Psoas muscle (tissue), 8 donors: ENCODE data around the gene CTU2. TPM values are rescaled to one million over a fixed set of nuclear protein-coding genes. Genes with fewer than 3 reads are reported as not detected.
A peak's percentile ranks its signal among the peaks of the same experiment; 100 is the strongest.

Experiments used
- ATAC-seq, 4 donors: fragments of 200-7000 bp; cut with Tn5 transposase; one replicate each; pipeline ENCODE4 v1.9.1; 2020; ENCODE audit warnings: moderate library complexity in 3 of 4, mild to moderate bottlenecking in 2 of 4
- DNase-seq, 2 donors: peaks; one replicate each; pipeline ENCODE4 v3.0.0-alpha.2; 2020
- H3K27ac ChIP-seq: fragments of 200-600 bp; one replicate; pipeline ENCODE4 v1.8.0; 2022
- H3K27me3 ChIP-seq, 3 donors: fragments of 200-600 bp in 1 of 3; one replicate each; pipeline versions ENCODE4 v1.6.1 to v1.8.0; 2013 to 2022; ENCODE audit warnings: low read length in 2 of 3, mild to moderate bottlenecking in 2 of 3, moderate library complexity in 1 of 3; ENCODE audit not compliant: insufficient read depth in 3 of 3
- H3K36me3 ChIP-seq, 2 donors: fragments of 200-600 bp in 1 of 2; one replicate each; pipeline versions ENCODE4 v1.6.1 to v1.8.0; 2013 to 2022; ENCODE audit warnings: low read depth in 1 of 2, mild to moderate bottlenecking in 1 of 2, moderate library complexity in 1 of 2; ENCODE audit not compliant: insufficient read depth in 1 of 2
- H3K4me1 ChIP-seq: fragments of 200-600 bp; one replicate; pipeline ENCODE4 v1.8.0; 2022
- H3K4me3 ChIP-seq: fragments of 200-600 bp; one replicate; pipeline ENCODE4 v1.8.0; 2022; ENCODE audit warnings: mild to moderate bottlenecking
- H3K9me3 ChIP-seq: fragments of 200-600 bp; one replicate; pipeline ENCODE4 v1.8.0; 2022
- WGBS, 3 donors: extraction: QIAGEN DNeasy Blood & Tissue Kit; methylation state at CpG; one replicate each; pipeline versions ENCODE4 v1.1.6 to v1.1.7; 2013; 5-methylcytosine and 5-hydroxymethylcytosine counted together
- intact Hi-C, 2 donors: fragments of 100-400 bp; cut with DNase I; formaldehyde crosslinking; loops; one replicate each; pipeline versions ENCODE4 v1.11.0 to v1.14.2; 2022
- polyA plus RNA-seq, 3 donors: library from polyadenylated mRNA; stranded (reverse); fragments of 200-250 nt; gene quantifications; one replicate each; pipeline ENCODE4 v1.2.3, GENCODE V29; 2013
- total RNA-seq, 4 donors: library from RNA; stranded (reverse); fragmentation: NEBNext Ultra II Directional in 2 of 4; extraction: Animal tissue kit (Norgen Biotek cat#: 25700) in 2 of 4; gene quantifications; one replicate each; pipeline versions ENCODE4 v1.2.1 to v1.2.4, GENCODE V29; 2021 to 2023
- TF ChIP-seq, protein P1 (sequence below): fragments of 200-600 bp; IDR thresholded peaks from one replicate; pipeline ENCODE4 v1.8.0; 2022; ENCODE audit warnings: antibody characterized with exemption
- donor health status: healthy with polysubstance abuse.
- donor health status: DM: no; HTN: no; CAD: no; lungs with moderate emphysema.
- donor health status: Bipolar disorder and iron deficiency.
- donor health status: healthy.
- donor health status: DM: yes; HTN: yes; CAD: no.
- donor health status: DM: no; HTN: no; CAD: no.
- donor health status: DM: no; HTN: no; CAD: no.
- donor health status: DM: yes; HTN: yes; CAD: no.

The CTU2 gene
- total and polyA plus RNA-seq, 7 donors: 12.4 to 24.1 (median 20.2) TPM

DNA sequence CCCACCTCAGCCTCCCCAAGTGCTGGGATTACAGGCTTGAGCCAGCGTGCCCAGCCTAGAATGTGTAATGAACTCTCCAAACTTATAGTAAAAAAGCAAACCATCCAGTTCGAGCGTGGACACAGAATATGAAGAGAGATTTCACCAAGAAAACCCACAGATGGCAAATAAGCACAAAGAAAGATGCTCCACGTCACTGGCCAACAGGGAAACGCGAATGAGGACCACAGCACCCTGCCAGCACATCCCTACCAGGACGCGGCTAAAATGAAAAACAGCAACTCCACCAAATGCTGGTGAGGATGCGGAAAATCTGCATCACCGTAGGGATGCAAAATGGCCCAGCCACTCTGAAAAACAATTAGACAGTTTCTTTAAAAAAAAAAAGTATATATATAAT is 44.8 kb upstream of the CTU2 start:
- no peaks in the 10 kb centered on the region for H3K9me3 ChIP-seq
- TF ChIP-seq, protein P1, sequence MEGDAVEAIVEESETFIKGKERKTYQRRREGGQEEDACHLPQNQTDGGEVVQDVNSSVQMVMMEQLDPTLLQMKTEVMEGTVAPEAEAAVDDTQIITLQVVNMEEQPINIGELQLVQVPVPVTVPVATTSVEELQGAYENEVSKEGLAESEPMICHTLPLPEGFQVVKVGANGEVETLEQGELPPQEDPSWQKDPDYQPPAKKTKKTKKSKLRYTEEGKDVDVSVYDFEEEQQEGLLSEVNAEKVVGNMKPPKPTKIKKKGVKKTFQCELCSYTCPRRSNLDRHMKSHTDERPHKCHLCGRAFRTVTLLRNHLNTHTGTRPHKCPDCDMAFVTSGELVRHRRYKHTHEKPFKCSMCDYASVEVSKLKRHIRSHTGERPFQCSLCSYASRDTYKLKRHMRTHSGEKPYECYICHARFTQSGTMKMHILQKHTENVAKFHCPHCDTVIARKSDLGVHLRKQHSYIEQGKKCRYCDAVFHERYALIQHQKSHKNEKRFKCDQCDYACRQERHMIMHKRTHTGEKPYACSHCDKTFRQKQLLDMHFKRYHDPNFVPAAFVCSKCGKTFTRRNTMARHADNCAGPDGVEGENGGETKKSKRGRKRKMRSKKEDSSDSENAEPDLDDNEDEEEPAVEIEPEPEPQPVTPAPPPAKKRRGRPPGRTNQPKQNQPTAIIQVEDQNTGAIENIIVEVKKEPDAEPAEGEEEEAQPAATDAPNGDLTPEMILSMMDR: no peak
- no peak overlapping the region for H3K4me3 ChIP-seq
- WGBS, 3 donors: 74 to 83% (median 74%) methylated on average over 10 of the region's 10 CpGs
- no peak for ATAC-seq
- H3K36me3 ChIP-seq: peaks cover 0 to 5% of the 10 kb centered on the region in 2 donors
- peaks cover 17% of the 10 kb centered on the region for H3K4me1 ChIP-seq
- DNase-seq: no peak
- no peak overlapping the region for H3K27ac ChIP-seq
- intact Hi-C loops: loop anchor here in 1 of 2 donors (5.0 kb wide), 1 partner anchor 46 kb away; the partner anchor contains the start of genes CTU2 and RNF166
- H3K27me3 ChIP-seq: no peaks in the 10 kb centered on the region

DNA sequence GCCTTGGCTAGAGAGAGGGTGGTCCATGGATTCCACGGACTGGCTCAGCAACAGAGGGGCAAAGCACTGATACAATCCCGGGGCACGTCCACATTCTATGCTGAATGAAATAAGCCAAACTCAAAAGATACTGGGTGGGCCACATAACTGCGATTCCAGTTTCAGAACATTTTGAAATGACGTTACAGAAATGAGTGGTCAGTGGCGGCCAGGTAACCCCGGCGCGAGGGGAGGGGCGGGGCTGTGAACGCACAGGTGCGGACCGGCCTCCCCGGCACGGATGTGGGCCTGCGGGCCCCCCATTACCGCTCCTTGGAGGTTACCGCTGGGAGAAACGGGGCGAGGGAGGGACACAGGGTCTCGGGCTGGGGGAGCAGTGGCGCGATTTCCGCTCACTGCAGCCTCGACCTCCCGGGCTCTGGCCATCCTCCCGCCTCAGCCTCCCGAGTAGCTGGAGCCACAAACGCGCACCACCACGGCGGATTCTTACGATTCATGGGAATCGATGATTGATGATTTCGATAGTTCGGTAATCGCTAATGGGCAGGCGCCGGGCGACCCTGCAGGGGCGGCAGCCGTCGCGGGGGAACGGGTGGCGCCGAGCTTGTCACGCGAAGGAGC is 44.0 kb upstream of the CTU2 start:
- H3K27me3 ChIP-seq: no peaks in the 10 kb centered on the region
- H3K27ac ChIP-seq: peak overlapping the region; percentile 92
- intact Hi-C loops: loop anchor here in 1 of 2 donors (5.0 kb wide), 1 partner anchor 45 kb away; the partner anchor contains the start of genes CTU2 and RNF166
- 1 to 2% (median 2%) methylated on average over 29 to 49 of the region's 49 CpGs for WGBS, 3 donors
- H3K36me3 ChIP-seq: peaks cover 0 to 5% of the 10 kb centered on the region in 2 donors
- DNase-seq (peak in 1 of 2 donors; percentile 21), ATAC-seq (no peak)
- peak overlapping the region; percentile 100 for H3K4me3 ChIP-seq
- peaks cover 17% of the 10 kb centered on the region for H3K4me1 ChIP-seq
- TF ChIP-seq, protein P1: no peak
- no peaks in the 10 kb centered on the region for H3K9me3 ChIP-seq

DNA sequence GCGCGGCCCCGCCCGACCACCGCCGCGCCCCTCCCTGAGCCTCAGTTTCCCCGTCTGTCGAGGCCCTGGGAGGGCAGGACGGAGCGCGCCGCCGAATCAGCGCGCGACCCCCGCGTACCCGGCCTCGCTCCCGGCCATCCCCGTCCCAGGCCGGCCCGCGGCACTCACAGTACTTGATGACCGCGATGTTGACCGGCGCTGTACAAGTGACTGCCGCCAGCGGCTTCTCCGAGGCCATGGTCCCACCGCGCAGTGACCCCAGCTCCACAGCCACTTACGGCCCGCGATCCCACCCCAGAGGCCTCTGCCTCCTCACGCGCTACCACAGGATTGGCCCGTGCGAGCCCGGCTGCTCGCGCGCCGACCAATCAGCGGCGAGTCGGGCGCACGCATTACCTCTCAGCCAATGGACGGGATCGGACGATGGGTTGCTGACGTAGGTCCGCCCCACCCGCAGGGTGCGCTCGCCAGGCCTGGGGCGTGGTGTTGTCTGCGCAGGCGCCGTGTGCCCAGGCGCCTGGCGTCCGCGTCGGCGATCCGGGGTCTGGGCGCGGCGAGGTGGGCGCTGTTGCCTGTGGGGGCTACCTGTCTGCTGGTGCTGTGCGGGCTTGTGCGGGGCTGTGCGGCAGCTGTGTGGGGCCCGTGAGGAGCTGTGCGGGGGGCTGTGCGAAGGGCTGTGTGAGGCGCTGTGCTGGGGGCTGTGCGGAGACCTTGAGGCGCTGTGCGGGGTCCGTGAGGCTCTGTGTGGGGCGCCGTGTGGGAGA is 43.3 kb upstream of the CTU2 start, which contains the start of gene MVD:
TSS of gene MVD (minus strand) at position 249 of the 764 bp plus-strand sequence. CDS start at position 238, 11 bp downstream.
- peaks cover 0 to 4% of the 10 kb centered on the region in 2 donors for H3K36me3 ChIP-seq
- DNase-seq: peak; percentile 97 to 99
- H3K4me1 ChIP-seq: peaks cover 17% of the 10 kb centered on the region
- peak; percentile 98 to 99 (median 98) for ATAC-seq
- peak within 1 kb of the TSS; percentile 100 for H3K4me3 ChIP-seq
- WGBS, 3 donors: 0% methylated on average over 60 to 88 of the region's 88 CpGs
- no peaks in the 10 kb centered on the region for H3K27me3 ChIP-seq
- no peaks in the 10 kb centered on the region for H3K9me3 ChIP-seq
- H3K27ac ChIP-seq: peak within 1 kb of the TSS; percentile 92
- TF ChIP-seq, protein P1: no peak
- intact Hi-C loops: loop anchor here in 1 of 2 donors (5.0 kb wide), 1 partner anchor 44 kb away; the partner anchor contains the start of genes CTU2 and RNF166

DNA sequence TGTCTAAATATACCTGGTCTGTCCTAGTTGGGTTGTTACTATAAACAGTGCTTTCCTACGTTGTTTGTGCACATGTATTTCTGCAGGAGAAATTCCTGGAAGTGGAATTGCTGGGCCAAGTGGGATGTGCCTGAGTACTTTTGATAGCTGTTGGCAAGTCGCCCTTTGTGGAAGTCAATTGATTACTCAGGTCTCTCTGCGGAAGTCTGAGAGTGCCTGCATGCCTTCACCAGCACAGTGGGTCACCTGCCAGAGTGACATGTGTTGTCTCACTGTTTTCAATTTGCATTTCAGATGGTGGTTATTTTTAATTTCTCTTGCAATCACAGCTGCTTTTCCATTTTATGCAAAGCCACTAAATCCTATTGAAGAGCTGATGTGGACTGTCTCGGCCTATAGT is 41.2 kb upstream of the CTU2 start:
- Histone ChIP-seq H3K4me1 (peaks cover 17% of the 10 kb centered on the region), H3K4me3 (no peak overlapping the region), H3K27ac (peak overlapping the region; percentile 21), H3K36me3 (peaks cover 0 to 7% of the 10 kb centered on the region in 2 donors), H3K9me3 (no peaks in the 10 kb centered on the region), H3K27me3 (no peaks in the 10 kb centered on the region)
- DNase-seq (no peak), ATAC-seq (no peak)
- 36 to 48% (median 40%) methylated on average over 4 of the region's 4 CpGs for WGBS, 3 donors
- intact Hi-C loops: no loop called here
- TF ChIP-seq, protein P1: no peak
